SK-N-SH (cell line): ENCODE results near the gene GRIN2A. TPM values are rescaled to one million over a fixed set of nuclear protein-coding genes. Genes with fewer than 3 reads are reported as not detected.

Source experiments
- CTCF ChIA-PET: fragments of 300-600, 350-600 bp; formaldehyde crosslinking; extraction: SDS; loops from one replicate; lab custom pipeline; 2021; lab: Yijun Ruan, JAX
- POLR2A ChIA-PET: fragments of 350-600 bp; sonication (Branson Sonifier 250); formaldehyde crosslinking; extraction: SDS; loops from one replicate; lab custom pipeline; 2020; ENCODE audit warnings: antibody characterized with exemption, inconsistent platforms; lab: Yijun Ruan, JAX
- DNase-seq: peaks from one replicate; pipeline ENCODE4 v3.0.0; 2012
- H2AFZ ChIP-seq: fragments of 200-600 bp; sonication (generic); 2 replicates; pipeline ENCODE4 v1.8.1; 2016; ENCODE audit warnings: antibody characterized with exemption, mild to moderate bottlenecking, low read depth
- H3F3A ChIP-seq: fragments of 200-600 bp; sonication (generic); replicated peaks from 2 replicates; pipeline ENCODE3; 2016; ENCODE audit warnings: antibody characterized with exemption, mild to moderate bottlenecking; ENCODE audit not compliant: insufficient read depth
- H3K27ac ChIP-seq, 2 experiments: fragments of 200-500 bp in 1 of 2; fragments of 200-600 bp in 1 of 2; sonication (Bioruptor generic) in 1 of 2; sonication (generic), shearing (Covaris generic) in 1 of 2; 2 replicates each; pipeline versions ENCODE4 v1.5.1 to v1.6.1; 2014 to 2016; ENCODE audit warnings: low read depth in 2 of 2, inconsistent platforms in 1 of 2, low read length in 1 of 2, mild to moderate bottlenecking in 1 of 2, mixed read lengths in 1 of 2
- H3K27me3 ChIP-seq: fragments of 200-600 bp; sonication (generic), shearing (Covaris generic); 2 replicates; pipeline ENCODE4 v1.6.1; 2016; ENCODE audit warnings: mixed run types; ENCODE audit not compliant: insufficient read depth
- H3K36me3 ChIP-seq, 2 experiments: fragments of 200-500 bp in 1 of 2; fragments of 200-600 bp in 1 of 2; sonication (Bioruptor generic) in 1 of 2; sonication (generic) in 1 of 2; replicated peaks in 1 of 2; 2 replicates each; pipeline versions ENCODE3 to v1.5.1; 2014 to 2016; ENCODE audit warnings: low read length in 1 of 2, mild to moderate bottlenecking in 1 of 2; ENCODE audit not compliant: insufficient read depth in 2 of 2, control insufficient read depth in 1 of 2
- H3K4me1 ChIP-seq, 2 experiments: fragments of 200-500 bp in 1 of 2; fragments of 200-600 bp in 1 of 2; sonication (Bioruptor generic) in 1 of 2; sonication (generic), shearing (Covaris generic) in 1 of 2; 2 replicates each; pipeline versions ENCODE4 v1.5.1 to v1.6.1; 2014 to 2016; ENCODE audit warnings: low read depth in 1 of 2, low read length in 1 of 2, mixed run types in 1 of 2; ENCODE audit not compliant: insufficient read depth in 2 of 2, control insufficient read depth in 1 of 2
- H3K4me2 ChIP-seq: fragments of 200-600 bp; sonication (generic), shearing (Covaris generic); 2 replicates; pipeline ENCODE4 v1.6.1; 2017; ENCODE audit warnings: mixed run types
- H3K4me3 ChIP-seq, 2 experiments: fragments of 200-500 bp in 1 of 2; fragments of 200-600 bp in 1 of 2; sonication (Bioruptor generic) in 1 of 2; sonication (generic), shearing (Covaris generic) in 1 of 2; 2 replicates each; pipeline versions ENCODE4 v1.5.1 to v1.8.1; 2014 to 2016; ENCODE audit warnings: low read depth in 2 of 2, inconsistent platforms in 1 of 2, low read length in 1 of 2, mild to moderate bottlenecking in 1 of 2, mixed read lengths in 1 of 2, moderate library complexity in 1 of 2
- H3K79me2 ChIP-seq: fragments of 200-600 bp; sonication (generic); 2 replicates; pipeline ENCODE4 v1.8.1; 2017; ENCODE audit warnings: mild to moderate bottlenecking; ENCODE audit not compliant: insufficient read depth
- H3K9ac ChIP-seq: fragments of 200-600 bp; sonication (generic); 2 replicates; pipeline ENCODE4 v1.6.1; 2017; ENCODE audit warnings: mixed run types
- H3K9me2 ChIP-seq: fragments of 200-600 bp; sonication (generic); 2 replicates; pipeline ENCODE4 v1.6.1; 2017; ENCODE audit warnings: mixed run types
- H3K9me3 ChIP-seq: fragments of 200-600 bp; sonication (generic); 2 replicates; pipeline ENCODE4 v1.6.1; 2017; ENCODE audit warnings: mixed run types, mild to moderate bottlenecking, moderate library complexity
- H4K20me1 ChIP-seq: fragments of 200-600 bp; sonication (generic); 2 replicates; pipeline ENCODE4 v1.6.1; 2017; ENCODE audit warnings: mild to moderate bottlenecking, mixed run types; ENCODE audit not compliant: insufficient read depth
- CHD2 ChIP-seq: fragments of 150-350 bp; IDR thresholded peaks from 2 replicates; pipeline ENCODE4 v1.6.1; 2018; ENCODE audit warnings: low read length; ENCODE audit not compliant: partially characterized antibody
- EZH2phosphoT487 ChIP-seq: fragments of 200-600 bp; sonication (generic); IDR thresholded peaks from 2 replicates; pipeline ENCODE4 v1.6.1; 2017; ENCODE audit warnings: low read depth, mixed run types, mild to moderate bottlenecking, antibody characterized with exemption, moderate library complexity, borderline replicate concordance
- FOSL2 ChIP-seq: IDR thresholded peaks from 2 replicates; pipeline ENCODE4 v1.4.0; 2012; ENCODE audit warnings: low read depth, mild to moderate bottlenecking, moderate library complexity, borderline replicate concordance
- FOXJ3 ChIP-seq: sonication (generic); formaldehyde crosslinking; IDR thresholded peaks from 2 replicates; pipeline ENCODE4 v1.5.1; 2020; ENCODE audit warnings: mild to moderate bottlenecking, missing genetic modification reagents
- FOXM1 ChIP-seq: IDR thresholded peaks from 2 replicates; pipeline ENCODE4 v1.4.0; 2012; ENCODE audit warnings: low read depth, mild to moderate bottlenecking
- GABPA ChIP-seq: IDR thresholded peaks from 2 replicates; pipeline ENCODE4 v1.4.0; 2012; ENCODE audit warnings: low read depth, mild to moderate bottlenecking
- GATA2 ChIP-seq: sonication (generic); formaldehyde crosslinking; IDR thresholded peaks from 2 replicates; pipeline ENCODE4 v1.5.0; 2020; ENCODE audit warnings: mild to moderate bottlenecking, missing genetic modification reagents
- JUND ChIP-seq: IDR thresholded peaks from 2 replicates; pipeline ENCODE4 v1.4.0; 2012
- MEF2A ChIP-seq: IDR thresholded peaks from 2 replicates; pipeline ENCODE4 v1.4.0; 2012; ENCODE audit warnings: low read depth, borderline replicate concordance
- MXI1 ChIP-seq: IDR thresholded peaks from 2 replicates; pipeline ENCODE4 v1.6.1; 2012; ENCODE audit warnings: mild to moderate bottlenecking, low read depth, low read length, improper control_type of control experiment
- NFIC ChIP-seq: IDR thresholded peaks from 2 replicates; pipeline ENCODE4 v1.4.0; 2012; ENCODE audit warnings: borderline replicate concordance
- NRF1 ChIP-seq: IDR thresholded peaks from 2 replicates; pipeline ENCODE4 v1.6.1; 2012; ENCODE audit warnings: low read depth, mild to moderate bottlenecking, low read length
- POLR2AphosphoS5 ChIP-seq: IDR thresholded peaks from 2 replicates; pipeline ENCODE4 v1.6.1; 2012; ENCODE audit warnings: low read depth, low read length
- RAD21 ChIP-seq: IDR thresholded peaks from 2 replicates; pipeline ENCODE4 v1.6.1; 2012; ENCODE audit warnings: mild to moderate bottlenecking, low read length
- RXRA ChIP-seq: IDR thresholded peaks from 2 replicates; pipeline ENCODE4 v1.4.0; 2012; ENCODE audit warnings: low read depth, mild to moderate bottlenecking, borderline replicate concordance
- WGBS: methylation state at CpG from one replicate; pipeline ENCODE4 v1.1.6; 2017; ENCODE audit warnings: low lambda C conversion rate; 5-methylcytosine and 5-hydroxymethylcytosine counted together
- polyA plus RNA-seq, 3 experiments: library from polyadenylated mRNA; depleted of rRNA; stranded (reverse); fragments of >200 nt; gene quantifications; 2 replicates each; pipeline ENCODE4 v1.2.3, GENCODE V29; 2012
- TF ChIP-seq, protein P1 (sequence below): fragments of 150-350 bp; IDR thresholded peaks from 2 replicates; pipeline ENCODE4 v1.6.1; 2016; ENCODE audit warnings: mild to moderate bottlenecking, low read depth, low read length
- TF ChIP-seq, protein P2 (sequence below): IDR thresholded peaks from 2 replicates; pipeline ENCODE4 v1.4.0; 2012; ENCODE audit warnings: low read depth, borderline replicate concordance
- TF ChIP-seq, protein P3 (sequence below): IDR thresholded peaks from 2 replicates; pipeline ENCODE4; 2012
- TF ChIP-seq, protein P4 (sequence below): IDR thresholded peaks from 2 replicates; pipeline ENCODE4 v1.4.0; 2012; ENCODE audit warnings: low read depth

Gene GRIN2A
- polyA plus RNA-seq, 1 of the 3 experiments (the other 2 are of a cell fraction) = not detected

- Histone ChIP-seq H4K20me1 (no peaks in the 10 kb centered on the region), H3K4me3 (no peak overlapping the region; a peak in 1 of 4 replicates), H3K36me3 (no peaks in the 10 kb centered on the region), H3K9ac (no peak overlapping the region), H3K27ac (no peak overlapping the region), H3K4me1 (peaks cover 0 to 5% of the 10 kb centered on the region in 2 experiments; a peak in 1 of 4 replicates), H3K27me3 (no peaks in the 10 kb centered on the region), H3K4me2 (no peak overlapping the region)
- TF ChIP-seq EZH2phosphoT487 (no peak), GABPA (no peak), GATA2 (CRISPR knock-in tag) (no peak), NFIC (no peak), NRF1 (no peak), JUND (no peak), CHD2 (no peak), MEF2A (no peak), MXI1 (no peak), RAD21 (no peak), FOXM1 (no peak)
- TF ChIP-seq, protein P1, sequence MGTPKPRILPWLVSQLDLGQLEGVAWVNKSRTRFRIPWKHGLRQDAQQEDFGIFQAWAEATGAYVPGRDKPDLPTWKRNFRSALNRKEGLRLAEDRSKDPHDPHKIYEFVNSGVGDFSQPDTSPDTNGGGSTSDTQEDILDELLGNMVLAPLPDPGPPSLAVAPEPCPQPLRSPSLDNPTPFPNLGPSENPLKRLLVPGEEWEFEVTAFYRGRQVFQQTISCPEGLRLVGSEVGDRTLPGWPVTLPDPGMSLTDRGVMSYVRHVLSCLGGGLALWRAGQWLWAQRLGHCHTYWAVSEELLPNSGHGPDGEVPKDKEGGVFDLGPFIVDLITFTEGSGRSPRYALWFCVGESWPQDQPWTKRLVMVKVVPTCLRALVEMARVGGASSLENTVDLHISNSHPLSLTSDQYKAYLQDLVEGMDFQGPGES = no peak
- TF ChIP-seq, protein P2, sequence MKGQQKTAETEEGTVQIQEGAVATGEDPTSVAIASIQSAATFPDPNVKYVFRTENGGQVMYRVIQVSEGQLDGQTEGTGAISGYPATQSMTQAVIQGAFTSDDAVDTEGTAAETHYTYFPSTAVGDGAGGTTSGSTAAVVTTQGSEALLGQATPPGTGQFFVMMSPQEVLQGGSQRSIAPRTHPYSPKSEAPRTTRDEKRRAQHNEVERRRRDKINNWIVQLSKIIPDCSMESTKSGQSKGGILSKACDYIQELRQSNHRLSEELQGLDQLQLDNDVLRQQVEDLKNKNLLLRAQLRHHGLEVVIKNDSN = no peak
- TF ChIP-seq, all 33 proteins: peak for 0
- no peak overlapping the region for H2AFZ ChIP-seq
- WGBS = 63% methylated on average over 40 of the region's 53 CpGs
- ChIA-PET POLR2A (no interaction called here), CTCF (interaction anchor here (0.6 to 3.6 kb wide), 23 partner anchors 8 to 1021 kb away, joined by 3 to 32 read pairs (median 4); no protein-coding TSS in a partner anchor)
- H3K9me2 ChIP-seq = no peaks in the 10 kb centered on the region
- H3F3A ChIP-seq = no peaks in the 10 kb centered on the region
- no peaks in the 10 kb centered on the region for H3K9me3 ChIP-seq
- no peaks in the 10 kb centered on the region for H3K79me2 ChIP-seq
- no peak for DNase-seq
These were observed 2.0 kb downstream of the GRIN2A start for GRCh38 chr16:10180042-10180770.

DNA sequence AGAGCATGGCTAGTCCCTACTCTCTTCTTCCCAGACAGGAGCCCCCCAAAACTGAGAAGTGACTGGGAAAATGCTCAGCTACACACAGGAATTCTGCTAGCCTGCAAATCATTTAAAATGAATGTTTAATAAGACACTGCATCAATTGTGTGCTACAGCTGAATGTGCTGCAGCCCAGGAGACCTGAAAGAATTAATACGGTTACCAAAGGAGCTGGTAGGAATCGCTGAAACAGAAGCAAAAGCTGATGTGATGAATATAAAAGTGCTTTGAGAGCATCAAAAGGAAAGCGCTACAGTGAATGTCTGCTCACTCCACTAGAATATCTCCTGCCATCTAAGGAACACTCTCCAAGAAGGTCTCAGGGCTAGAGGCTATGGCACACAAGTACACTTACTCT lies 3.7 kb downstream of the GRIN2A start:
- Histone ChIP-seq H3K9me2 (no peaks in the 10 kb centered on the region), H3K79me2 (no peaks in the 10 kb centered on the region), H3K4me3 (no peak overlapping the region), H3F3A (no peaks in the 10 kb centered on the region), H3K36me3 (no peaks in the 10 kb centered on the region), H2AFZ (no peak overlapping the region), H3K9me3 (no peaks in the 10 kb centered on the region), H3K27ac (no peak overlapping the region), H3K9ac (no peak overlapping the region), H4K20me1 (no peaks in the 10 kb centered on the region), H3K4me2 (no peak overlapping the region), H3K27me3 (no peaks in the 10 kb centered on the region), H3K4me1 (peaks cover 0 to 5% of the 10 kb centered on the region in 2 experiments; a peak in 1 of 4 replicates)
- TF ChIP-seq FOXJ3 (CRISPR knock-in tag) (no peak), POLR2AphosphoS5 (no peak), FOSL2 (no peak), RXRA (no peak)
- TF ChIP-seq, protein P3, sequence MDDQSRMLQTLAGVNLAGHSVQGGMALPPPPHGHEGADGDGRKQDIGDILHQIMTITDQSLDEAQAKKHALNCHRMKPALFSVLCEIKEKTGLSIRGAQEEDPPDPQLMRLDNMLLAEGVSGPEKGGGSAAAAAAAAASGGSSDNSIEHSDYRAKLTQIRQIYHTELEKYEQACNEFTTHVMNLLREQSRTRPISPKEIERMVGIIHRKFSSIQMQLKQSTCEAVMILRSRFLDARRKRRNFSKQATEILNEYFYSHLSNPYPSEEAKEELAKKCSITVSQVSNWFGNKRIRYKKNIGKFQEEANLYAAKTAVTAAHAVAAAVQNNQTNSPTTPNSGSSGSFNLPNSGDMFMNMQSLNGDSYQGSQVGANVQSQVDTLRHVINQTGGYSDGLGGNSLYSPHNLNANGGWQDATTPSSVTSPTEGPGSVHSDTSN = no peak
- TF ChIP-seq, protein P2 = no peak
- TF ChIP-seq, protein P4, sequence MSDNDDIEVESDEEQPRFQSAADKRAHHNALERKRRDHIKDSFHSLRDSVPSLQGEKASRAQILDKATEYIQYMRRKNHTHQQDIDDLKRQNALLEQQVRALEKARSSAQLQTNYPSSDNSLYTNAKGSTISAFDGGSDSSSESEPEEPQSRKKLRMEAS = no peak
- CTCF ChIA-PET = interaction anchor here (1.0 kb wide), 1 partner anchor 530 kb away, joined by 5 read pairs; no protein-coding TSS in a partner anchor
- POLR2A ChIA-PET = no interaction called here
- 50% methylated on average over 3 of the region's 3 CpGs for WGBS
- no peak for DNase-seq
